Neutrophil (primary cell): ENCODE results near the gene APP.

Experiments
- H3K27ac ChIP-seq: fragments of 200-600 bp; sonication (generic); 2 replicates; pipeline ENCODE4 v1.5.1; 2016; ENCODE audit warnings: mild to moderate bottlenecking, moderate library complexity
- H3K27me3 ChIP-seq: fragments of 200-600 bp; sonication (generic); 2 replicates; pipeline ENCODE4 v1.6.0; 2016; ENCODE audit warnings: mild to moderate bottlenecking
- H3K36me3 ChIP-seq: fragments of 200-600 bp; sonication (generic); 2 replicates; pipeline ENCODE4 v1.5.1; 2017
- H3K4me1 ChIP-seq, 2 experiments: fragments of 200-600 bp in 1 of 2; sonication (generic) in 1 of 2; 1 replicate in 1 of 2; 2 replicates in 1 of 2; pipeline versions ENCODE4 v1.5.1 to v1.6.1; 2013 to 2016; ENCODE audit warnings: low read depth in 1 of 2, low read length in 1 of 2, mild to moderate bottlenecking in 1 of 2, moderate library complexity in 1 of 2; ENCODE audit not compliant: control insufficient read depth in 1 of 2, insufficient read depth in 1 of 2
- H3K4me3 ChIP-seq, 2 experiments: fragments of 200-600 bp in 1 of 2; sonication (generic) in 1 of 2; 1 replicate in 1 of 2; 2 replicates in 1 of 2; pipeline ENCODE4 v1.5.1; 2013 to 2016; ENCODE audit warnings: low read depth in 1 of 2, low read length in 1 of 2, mild to moderate bottlenecking in 1 of 2, moderate library complexity in 1 of 2
- H3K9me3 ChIP-seq: fragments of 200-600 bp; sonication (generic); 2 replicates; pipeline ENCODE4 v1.5.1; 2016
- CTCF ChIP-seq: fragments of 200-600 bp; sonication (generic); IDR thresholded peaks from 2 replicates; pipeline ENCODE4 v1.5.1; 2016; ENCODE audit warnings: antibody characterized with exemption

The APP gene

GRCh38 chr21:25995278-25995677, 175.3 kb downstream of the APP start:
- Histone ChIP-seq H3K36me3 (peaks cover 16% of the 10 kb centered on the region), H3K27ac (no peak overlapping the region), H3K27me3 (no peaks in the 10 kb centered on the region), H3K4me3 (no peak overlapping the region), H3K9me3 (no peaks in the 10 kb centered on the region), H3K4me1 (no peaks in the 10 kb centered on the region)
- TF ChIP-seq CTCF = no peak

GRCh38 chr21:25994758-25995163, 175.8 kb downstream of the APP start:
- H3K36me3 ChIP-seq = peaks cover 12% of the 10 kb centered on the region
- H3K27me3 ChIP-seq = no peaks in the 10 kb centered on the region
- no peak overlapping the region for H3K4me3 ChIP-seq
- H3K9me3 ChIP-seq = no peaks in the 10 kb centered on the region
- TF ChIP-seq CTCF = no peak
- no peak overlapping the region for H3K27ac ChIP-seq
- no peaks in the 10 kb centered on the region for H3K4me1 ChIP-seq

- H3K4me3 ChIP-seq = no peak overlapping the region
- H3K27ac ChIP-seq = no peak overlapping the region
- no peaks in the 10 kb centered on the region for H3K9me3 ChIP-seq
- peaks cover 8% of the 10 kb centered on the region for H3K36me3 ChIP-seq
- H3K27me3 ChIP-seq = no peaks in the 10 kb centered on the region
- no peak for TF ChIP-seq CTCF
- H3K4me1 ChIP-seq = no peaks in the 10 kb centered on the region
Measured at GRCh38 chr21:25988738-25989137, 181.8 kb downstream of the APP start.

- H3K9me3 ChIP-seq = no peaks in the 10 kb centered on the region
- no peak overlapping the region for H3K27ac ChIP-seq
- TF ChIP-seq CTCF = no peak
- H3K36me3 ChIP-seq = peaks cover under 1% of the 10 kb centered on the region
- H3K4me3 ChIP-seq = no peak overlapping the region
- H3K4me1 ChIP-seq = no peaks in the 10 kb centered on the region
- no peaks in the 10 kb centered on the region for H3K27me3 ChIP-seq
Measured at GRCh38 chr21:25987531-25987930, 183.0 kb downstream of the APP start.

GRCh38 chr21:25986928-25987327, 183.6 kb downstream of the APP start:
- Histone ChIP-seq H3K27ac (no peak overlapping the region), H3K36me3 (peaks cover 5% of the 10 kb centered on the region), H3K4me1 (no peaks in the 10 kb centered on the region), H3K27me3 (no peaks in the 10 kb centered on the region), H3K4me3 (no peak overlapping the region), H3K9me3 (no peaks in the 10 kb centered on the region)
- no peak for TF ChIP-seq CTCF

GRCh38 chr21:25985990-25986389, 184.6 kb downstream of the APP start:
- H3K4me1 ChIP-seq = no peaks in the 10 kb centered on the region
- H3K36me3 ChIP-seq = peaks cover 13% of the 10 kb centered on the region
- TF ChIP-seq CTCF = no peak
- no peak overlapping the region for H3K4me3 ChIP-seq
- no peak overlapping the region for H3K27ac ChIP-seq
- no peaks in the 10 kb centered on the region for H3K27me3 ChIP-seq
- H3K9me3 ChIP-seq = no peaks in the 10 kb centered on the region
